ENCODE measurements around the gene RBKS. TPM values are rescaled to one million over a fixed set of nuclear protein-coding genes. Genes with fewer than 3 reads are reported as not detected.
A peak's percentile ranks its signal among the peaks of the same experiment; 100 is the strongest.

RBKS gene
- total RNA-seq, 4 donors from 2014 or later: 0.63 to 5.8 (median 2.5) TPM

DNA sequence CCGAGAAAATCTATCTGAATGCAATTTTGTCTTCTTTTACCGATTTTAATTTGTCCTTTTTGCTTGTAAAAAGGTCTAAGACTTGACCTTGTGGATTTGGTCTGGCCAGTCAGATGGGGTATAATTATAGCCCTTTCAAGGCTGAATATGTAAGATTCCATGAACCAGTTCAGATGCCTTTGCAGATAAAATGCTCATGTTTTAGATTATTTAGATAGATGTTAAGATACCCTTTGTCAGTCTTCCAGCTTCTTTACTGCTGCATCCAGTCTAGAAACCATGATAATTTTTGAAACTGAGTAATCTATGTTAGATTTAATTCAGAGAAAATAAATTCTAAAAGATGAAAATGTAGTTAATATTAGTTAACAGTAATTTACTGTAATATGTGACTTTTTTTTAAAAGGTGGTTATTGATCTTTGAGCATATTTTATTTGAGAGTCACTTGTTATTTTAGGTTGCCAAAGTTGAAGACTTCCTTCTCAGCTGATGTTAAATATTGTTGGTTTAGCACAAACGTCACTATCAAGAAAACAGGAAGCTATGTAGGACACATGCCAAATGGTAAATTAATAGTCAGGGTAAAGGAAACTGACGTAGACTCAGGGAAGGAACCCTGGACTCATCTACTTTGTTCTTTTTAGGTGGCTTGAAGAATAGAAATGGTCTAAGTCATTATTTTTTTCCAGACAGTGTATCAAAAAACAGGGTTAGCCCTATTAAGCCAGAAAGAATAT is 30.1 kb upstream of the RBKS start:
- TF ChIP-seq POLR2A (IDR thresholded peaks at IDR 0.05; ENCODE audit: low read depth): no peak
- no peak for TF ChIP-seq EP300 (IDR thresholded peaks at IDR 0.05)
- TF ChIP-seq, protein P1, sequence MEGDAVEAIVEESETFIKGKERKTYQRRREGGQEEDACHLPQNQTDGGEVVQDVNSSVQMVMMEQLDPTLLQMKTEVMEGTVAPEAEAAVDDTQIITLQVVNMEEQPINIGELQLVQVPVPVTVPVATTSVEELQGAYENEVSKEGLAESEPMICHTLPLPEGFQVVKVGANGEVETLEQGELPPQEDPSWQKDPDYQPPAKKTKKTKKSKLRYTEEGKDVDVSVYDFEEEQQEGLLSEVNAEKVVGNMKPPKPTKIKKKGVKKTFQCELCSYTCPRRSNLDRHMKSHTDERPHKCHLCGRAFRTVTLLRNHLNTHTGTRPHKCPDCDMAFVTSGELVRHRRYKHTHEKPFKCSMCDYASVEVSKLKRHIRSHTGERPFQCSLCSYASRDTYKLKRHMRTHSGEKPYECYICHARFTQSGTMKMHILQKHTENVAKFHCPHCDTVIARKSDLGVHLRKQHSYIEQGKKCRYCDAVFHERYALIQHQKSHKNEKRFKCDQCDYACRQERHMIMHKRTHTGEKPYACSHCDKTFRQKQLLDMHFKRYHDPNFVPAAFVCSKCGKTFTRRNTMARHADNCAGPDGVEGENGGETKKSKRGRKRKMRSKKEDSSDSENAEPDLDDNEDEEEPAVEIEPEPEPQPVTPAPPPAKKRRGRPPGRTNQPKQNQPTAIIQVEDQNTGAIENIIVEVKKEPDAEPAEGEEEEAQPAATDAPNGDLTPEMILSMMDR (IDR thresholded peaks at IDR 0.05): no peak
- TF ChIP-seq POLR2AphosphoS5 (IDR thresholded peaks at IDR 0.05): no peak
- intact Hi-C loops (cut with DNase I): no loop called here
- H3K27ac ChIP-seq (replicated peaks in 1 of 4): peak overlapping the region; percentile 6 to 30 (median 24)

DNA sequence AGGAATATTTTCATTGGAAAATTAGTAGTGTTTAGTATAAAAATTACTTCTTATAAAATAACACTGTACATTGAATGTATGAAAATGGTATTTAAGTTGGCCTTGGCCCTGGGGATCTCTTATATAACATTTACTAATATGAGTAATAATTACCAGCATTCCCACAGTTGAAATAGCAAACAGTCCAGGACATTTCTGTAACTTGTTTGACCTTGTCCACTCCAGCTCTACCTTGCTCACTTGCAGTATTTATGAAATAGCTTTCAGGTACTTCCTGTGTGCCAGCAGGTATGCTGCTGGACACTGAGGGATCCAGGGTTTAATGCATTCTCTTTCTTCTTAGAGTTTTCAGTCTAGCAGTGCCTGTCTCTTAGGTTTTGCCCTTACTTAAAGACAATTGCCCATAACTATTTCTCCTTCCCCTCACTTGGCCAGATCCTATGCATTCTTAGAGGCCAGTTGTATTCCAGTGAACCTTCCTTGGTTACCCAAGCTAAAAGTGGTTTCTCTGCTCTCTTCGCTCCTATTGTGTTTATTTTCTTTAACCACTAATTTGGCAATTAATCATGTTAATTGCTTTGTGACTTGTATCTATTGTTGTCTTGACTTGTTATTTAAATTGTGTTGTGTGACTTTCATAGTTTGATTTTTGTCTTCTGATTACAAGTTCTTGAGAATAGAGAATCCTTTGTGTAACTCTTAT is 26.3 kb upstream of the RBKS start:
- WGBS: 66% methylated on average over 1 of the region's 1 CpG
- no peaks in the 10 kb centered on the region for H3K36me3 ChIP-seq
- no peak overlapping the region for H3K4me3 ChIP-seq
- H3K9me3 ChIP-seq: no peaks in the 10 kb centered on the region
- no peak for TF ChIP-seq EP300 (IDR thresholded peaks at IDR 0.05)
- no peak for TF ChIP-seq POLR2AphosphoS5 (IDR thresholded peaks at IDR 0.05)
- TF ChIP-seq, protein P1 (IDR thresholded peaks at IDR 0.05): no peak
- no peak for TF ChIP-seq POLR2A (IDR thresholded peaks at IDR 0.05; ENCODE audit: low read depth)
- DNase-seq (ENCODE audit: extremely low spot score): no peak
- H3K4me1 ChIP-seq: peaks cover 37 to 45% (median 40%) of the 10 kb centered on the region in 4 donors
- intact Hi-C loops (cut with DNase I): no loop called here
- peak overlapping the region; percentile 72 to 81 (median 78) for H3K27ac ChIP-seq (replicated peaks in 1 of 4)
- H3K27me3 ChIP-seq: no peaks in the 10 kb centered on the region

More for the DNA sequence above, 30.1 kb upstream of the RBKS start:
- DNase-seq (ENCODE audit: extremely low spot score): no peak
- peaks cover 20 to 23% (median 21%) of the 10 kb centered on the region in 4 donors for H3K4me1 ChIP-seq
- H3K36me3 ChIP-seq: no peaks in the 10 kb centered on the region
- no peaks in the 10 kb centered on the region for H3K9me3 ChIP-seq
- H3K27me3 ChIP-seq: no peaks in the 10 kb centered on the region
- WGBS: 62% methylated on average over 4 of the region's 4 CpGs
- no peak overlapping the region for H3K4me3 ChIP-seq

DNA sequence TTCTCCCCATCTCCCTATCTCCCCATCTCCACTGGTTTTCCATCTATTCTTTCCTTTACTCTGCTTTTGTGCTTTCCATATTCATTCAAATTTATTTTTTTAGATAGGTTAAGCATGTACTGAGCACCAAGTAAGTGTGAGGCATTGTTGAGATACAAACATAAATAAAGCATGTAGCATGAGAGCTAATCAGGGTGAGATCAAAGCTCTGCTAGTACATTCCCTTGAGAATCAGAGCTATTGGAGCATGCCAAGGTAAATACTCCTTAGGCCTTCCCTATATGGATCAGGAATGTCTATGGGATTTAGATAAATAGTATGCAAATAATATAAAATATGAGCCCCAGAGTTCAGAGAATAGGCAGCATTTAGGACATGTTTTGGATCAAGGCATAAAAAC is 25.7 kb upstream of the RBKS start:
- DNase-seq (ENCODE audit: extremely low spot score): no peak
- TF ChIP-seq POLR2A (IDR thresholded peaks at IDR 0.05; ENCODE audit: low read depth): no peak
- TF ChIP-seq POLR2AphosphoS5 (IDR thresholded peaks at IDR 0.05): no peak
- TF ChIP-seq, protein P1 (IDR thresholded peaks at IDR 0.05): no peak
- no peak for TF ChIP-seq EP300 (IDR thresholded peaks at IDR 0.05)
- H3K36me3 ChIP-seq: no peaks in the 10 kb centered on the region
- no peaks in the 10 kb centered on the region for H3K27me3 ChIP-seq
- H3K9me3 ChIP-seq: no peaks in the 10 kb centered on the region
- H3K4me3 ChIP-seq: no peak overlapping the region
- peak overlapping the region; percentile 72 to 81 (median 78) for H3K27ac ChIP-seq (replicated peaks in 1 of 4)
- intact Hi-C loops (cut with DNase I): no loop called here
- H3K4me1 ChIP-seq: peaks cover 37 to 45% (median 41%) of the 10 kb centered on the region in 4 donors

DNA sequence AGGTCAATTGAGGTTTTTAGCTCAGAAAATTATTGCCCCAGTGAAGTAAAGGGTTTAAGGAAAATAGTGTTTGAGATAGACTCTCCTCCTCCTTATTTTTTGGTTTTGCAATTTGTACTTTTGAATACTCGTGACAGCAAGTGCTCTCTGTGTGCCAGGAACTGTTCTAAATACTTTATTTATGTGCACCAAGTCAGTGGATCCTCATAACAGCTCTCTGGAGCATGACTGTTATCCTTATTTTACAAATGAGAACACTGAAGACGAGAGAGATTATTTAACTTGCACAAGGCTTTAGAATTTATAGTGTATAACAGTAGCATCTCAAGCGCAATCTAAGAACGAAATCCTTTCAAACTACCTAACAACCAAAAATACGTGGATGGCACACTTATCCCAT is 25.0 kb upstream of the RBKS start:
- H3K36me3 ChIP-seq: no peaks in the 10 kb centered on the region
- no peak overlapping the region for H3K4me3 ChIP-seq
- H3K27me3 ChIP-seq: no peaks in the 10 kb centered on the region
- TF ChIP-seq POLR2AphosphoS5 (IDR thresholded peaks at IDR 0.05) (peak; percentile 29 to 73), POLR2A (IDR thresholded peaks at IDR 0.05; ENCODE audit: low read depth) (no peak), EP300 (IDR thresholded peaks at IDR 0.05) (peak; percentile 21)
- TF ChIP-seq, protein P1 (IDR thresholded peaks at IDR 0.05): no peak
- peak overlapping the region; percentile 72 to 81 (median 78) for H3K27ac ChIP-seq (replicated peaks in 1 of 4)
- DNase-seq (ENCODE audit: extremely low spot score): no peak
- peaks cover 36 to 45% (median 41%) of the 10 kb centered on the region in 4 donors for H3K4me1 ChIP-seq
- H3K9me3 ChIP-seq: no peaks in the 10 kb centered on the region
- intact Hi-C loops (cut with DNase I): no loop called here
- WGBS: 32% methylated on average over 5 of the region's 5 CpGs

Measured in esophagus muscularis mucosa (tissue), 4 donors.